ENCODE measurements around the gene RPRD1A. TPM values are rescaled to one million over a fixed set of nuclear protein-coding genes. Genes with fewer than 3 reads are reported as not detected.
"Not testable (repeated sequence)": the region's sequence is repeated elsewhere in the genome, so short reads cannot be mapped to it uniquely, and the experiment has no call there.

The RPRD1A gene
- total and polyA plus RNA-seq, 3 donors from 2014 or later, result 73.4 to 104 (median 98.6) TPM

DNA sequence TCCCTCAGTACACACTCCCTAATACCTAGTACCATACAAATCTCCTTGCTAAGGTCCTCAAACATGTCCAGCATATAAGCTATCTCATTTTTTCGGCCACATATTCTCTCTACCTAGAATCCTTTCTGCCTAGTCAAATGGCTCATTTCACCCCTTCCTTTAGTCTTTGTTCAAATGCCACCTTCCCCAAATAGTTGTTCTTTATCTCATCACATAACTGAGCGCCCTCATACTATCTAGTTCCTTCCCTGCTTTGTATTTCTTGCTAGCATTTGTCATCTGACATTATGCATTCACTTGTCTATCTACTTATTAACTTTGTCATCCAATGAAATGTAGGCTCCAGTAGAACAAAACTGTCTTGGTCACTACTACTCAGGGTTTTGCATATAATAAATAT, 35.5 kb downstream of the RPRD1A start:
- H3K4me3 ChIP-seq, result no peak overlapping the region
- 91% methylated on average over 2 of the region's 2 CpGs for WGBS, 2 donors
- no peaks in the 10 kb centered on the region for H3K27me3 ChIP-seq
- intact Hi-C loops (cut with DNase I; ENCODE audit: low total_unique reads), result no loop called here
- DNase-seq, result no peak
- no peaks in the 10 kb centered on the region for H3K36me3 ChIP-seq (ENCODE audit: low read depth, missing control alignments)
- no peak overlapping the region for H3K27ac ChIP-seq
- TF ChIP-seq, protein P1, sequence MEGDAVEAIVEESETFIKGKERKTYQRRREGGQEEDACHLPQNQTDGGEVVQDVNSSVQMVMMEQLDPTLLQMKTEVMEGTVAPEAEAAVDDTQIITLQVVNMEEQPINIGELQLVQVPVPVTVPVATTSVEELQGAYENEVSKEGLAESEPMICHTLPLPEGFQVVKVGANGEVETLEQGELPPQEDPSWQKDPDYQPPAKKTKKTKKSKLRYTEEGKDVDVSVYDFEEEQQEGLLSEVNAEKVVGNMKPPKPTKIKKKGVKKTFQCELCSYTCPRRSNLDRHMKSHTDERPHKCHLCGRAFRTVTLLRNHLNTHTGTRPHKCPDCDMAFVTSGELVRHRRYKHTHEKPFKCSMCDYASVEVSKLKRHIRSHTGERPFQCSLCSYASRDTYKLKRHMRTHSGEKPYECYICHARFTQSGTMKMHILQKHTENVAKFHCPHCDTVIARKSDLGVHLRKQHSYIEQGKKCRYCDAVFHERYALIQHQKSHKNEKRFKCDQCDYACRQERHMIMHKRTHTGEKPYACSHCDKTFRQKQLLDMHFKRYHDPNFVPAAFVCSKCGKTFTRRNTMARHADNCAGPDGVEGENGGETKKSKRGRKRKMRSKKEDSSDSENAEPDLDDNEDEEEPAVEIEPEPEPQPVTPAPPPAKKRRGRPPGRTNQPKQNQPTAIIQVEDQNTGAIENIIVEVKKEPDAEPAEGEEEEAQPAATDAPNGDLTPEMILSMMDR (IDR thresholded peaks at IDR 0.05), result no peak
- no peak for TF ChIP-seq POLR2A (IDR thresholded peaks at IDR 0.05)
- no peaks in the 10 kb centered on the region for H3K9me3 ChIP-seq
- H3K4me1 ChIP-seq, result peaks cover 5% of the 10 kb centered on the region

- Histone ChIP-seq H3K9me3 (no peaks in the 10 kb centered on the region), H3K27ac (no peak overlapping the region), H3K36me3 (ENCODE audit: low read depth, missing control alignments) (no peaks in the 10 kb centered on the region), H3K4me3 (no peak overlapping the region), H3K4me1 (peaks cover 5% of the 10 kb centered on the region), H3K27me3 (no peaks in the 10 kb centered on the region)
- WGBS, 2 donors, result 74 to 75% methylated on average over 2 of the region's 2 CpGs
- DNase-seq, result no peak
- intact Hi-C loops (cut with DNase I; ENCODE audit: low total_unique reads), result no loop called here
- TF ChIP-seq, protein P1 (IDR thresholded peaks at IDR 0.05), result no peak
Measured at GRCh38 chr18:36031407-36031806, 36.0 kb downstream of the RPRD1A start.

DNA sequence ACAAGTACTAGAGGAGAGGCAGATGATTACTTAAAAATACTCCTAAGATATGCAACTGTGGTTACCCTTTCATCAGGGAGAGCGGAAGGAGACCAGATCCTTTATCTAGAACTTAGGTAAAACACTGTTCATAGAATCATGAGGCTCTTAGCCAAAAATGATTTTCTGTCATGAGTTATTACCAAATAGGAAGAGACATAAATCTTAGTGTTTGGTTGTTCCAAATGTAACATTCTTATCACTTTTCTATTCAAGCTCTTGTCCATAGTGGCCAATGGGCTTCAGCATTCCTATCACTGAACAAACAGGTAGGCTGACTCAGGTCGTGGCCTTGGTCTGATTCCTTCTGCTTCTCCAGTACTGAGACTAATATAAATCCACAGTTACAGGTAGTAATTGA, 38.5 kb downstream of the RPRD1A start:
- H3K27ac ChIP-seq, result no peak overlapping the region
- TF ChIP-seq POLR2A (IDR thresholded peaks at IDR 0.05), result no peak
- TF ChIP-seq, protein P1 (IDR thresholded peaks at IDR 0.05), result no peak
- no peaks in the 10 kb centered on the region for H3K27me3 ChIP-seq
- H3K36me3 ChIP-seq (ENCODE audit: low read depth, missing control alignments), result no peaks in the 10 kb centered on the region
- H3K4me1 ChIP-seq, result peaks cover 5% of the 10 kb centered on the region
- 60 to 67% methylated on average over 2 of the region's 2 CpGs for WGBS, 2 donors
- H3K9me3 ChIP-seq, result no peaks in the 10 kb centered on the region
- DNase-seq, result peak; percentile 68
- intact Hi-C loops (cut with DNase I; ENCODE audit: low total_unique reads), result no loop called here
- H3K4me3 ChIP-seq, result no peak overlapping the region

GRCh38 chr18:36025025-36025424, 42.3 kb downstream of the RPRD1A start:
- no peaks in the 10 kb centered on the region for H3K9me3 ChIP-seq
- H3K27me3 ChIP-seq, result no peaks in the 10 kb centered on the region
- TF ChIP-seq, protein P1 (IDR thresholded peaks at IDR 0.05), result no peak
- no peak for TF ChIP-seq POLR2A (IDR thresholded peaks at IDR 0.05)
- H3K36me3 ChIP-seq (ENCODE audit: low read depth, missing control alignments), result no peaks in the 10 kb centered on the region
- peaks cover 5% of the 10 kb centered on the region for H3K4me1 ChIP-seq
- no peak overlapping the region for H3K27ac ChIP-seq
- intact Hi-C loops (cut with DNase I; ENCODE audit: low total_unique reads), result no loop called here
- WGBS, 2 donors, result 33 to 48% methylated on average over 1 of the region's 1 CpG
- H3K4me3 ChIP-seq, result no peak overlapping the region
- no peak for DNase-seq

DNA sequence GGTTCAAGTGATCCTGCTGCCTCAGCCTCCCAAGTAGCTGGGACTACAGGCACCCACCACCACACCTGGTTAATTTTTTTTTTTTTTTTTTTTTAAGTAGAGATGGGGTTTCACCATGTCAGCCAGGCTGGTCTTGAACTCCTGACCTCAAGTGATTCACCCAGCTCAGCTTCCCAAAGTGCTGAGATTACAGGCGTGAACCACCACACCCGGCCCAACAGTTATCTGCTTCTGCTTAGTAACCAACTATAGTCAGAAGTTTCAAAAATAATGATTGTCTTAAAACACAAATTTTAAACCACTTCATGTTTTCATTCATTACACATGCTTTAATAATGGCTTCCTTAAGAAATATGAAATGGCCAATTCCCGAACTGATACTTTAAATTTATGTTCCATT, 43.1 kb downstream of the RPRD1A start:
- H3K36me3 ChIP-seq (ENCODE audit: low read depth, missing control alignments); intact Hi-C loops (cut with DNase I; ENCODE audit: low total_unique reads); H3K27me3 ChIP-seq; H3K4me1 ChIP-seq; DNase-seq; H3K4me3 ChIP-seq; H3K27ac ChIP-seq; H3K9me3 ChIP-seq: not testable (repeated sequence)
- 88 to 90% methylated on average over 3 of the region's 3 CpGs for WGBS, 2 donors

Data from testis (tissue), 3 donors.